Panc1 (cell line): ENCODE measurements around the gene EPB41L4B. TPM values are rescaled to one million over a fixed set of nuclear protein-coding genes. Genes with fewer than 3 reads are reported as not detected.

Experiments
- ATAC-seq: fragments of 200-7000 bp; cut with Tn5 transposase; 2 replicates; pipeline ENCODE4 v1.9.1; 2020; ENCODE audit warnings: mild to moderate bottlenecking, moderate library complexity
- BruUV-seq: library from RNA; stranded (reverse); fragments of 400-500 nt; replicated peaks from 2 replicates; lab custom pipeline; 2021; lab: Mats Ljungman, UMichigan
- CTCF ChIA-PET: fragments of 300-600 bp; sonication (Branson Sonifier 250); formaldehyde crosslinking; loops from one replicate; lab custom pipeline; 2022; ENCODE audit warnings: antibody characterized with exemption; lab: Charles Lee
- POLR2A ChIA-PET: fragments of 300-600 bp; sonication (Branson Sonifier 250); formaldehyde crosslinking; loops from one replicate; lab custom pipeline; 2022; ENCODE audit warnings: antibody characterized with exemption; lab: Charles Lee
- DNase-seq: peaks from one replicate; pipeline ENCODE4 v3.0.0-alpha.2; 2010; ENCODE audit warnings: low read depth, low spot score
- H3K27ac ChIP-seq: 2 replicates; pipeline ENCODE4 v1.5.1; 2011; ENCODE audit warnings: mild to moderate bottlenecking, low read length, inconsistent platforms
- H3K27me3 ChIP-seq: fragments of 200-500 bp; sonication (Bioruptor generic); 2 replicates; pipeline ENCODE4 v1.6.0; 2014; ENCODE audit warnings: low read length, inconsistent platforms; ENCODE audit not compliant: control insufficient read depth, insufficient read depth
- H3K36me3 ChIP-seq: fragments of 200-500 bp; sonication (Bioruptor generic); 2 replicates; pipeline ENCODE4 v1.5.1; 2014; ENCODE audit warnings: inconsistent platforms, mild to moderate bottlenecking, low read length, moderate library complexity; ENCODE audit not compliant: control insufficient read depth, insufficient read depth
- H3K4me1 ChIP-seq: 2 replicates; pipeline ENCODE4 v1.5.1; 2011; ENCODE audit warnings: inconsistent platforms, mild to moderate bottlenecking, low read length, moderate library complexity; ENCODE audit not compliant: control insufficient read depth, insufficient read depth
- H3K4me3 ChIP-seq, 2 experiments: 2 replicates each; pipeline ENCODE4 v1.5.1; 2011 to 2012; ENCODE audit warnings: low read depth in 2 of 2, low read length in 2 of 2, mild to moderate bottlenecking in 2 of 2, inconsistent platforms in 1 of 2, moderate library complexity in 1 of 2
- H3K9me3 ChIP-seq: fragments of 200-500 bp; sonication (Bioruptor generic); 2 replicates; pipeline ENCODE4 v1.5.1; 2014; ENCODE audit warnings: low read depth, mild to moderate bottlenecking, inconsistent platforms, low read length, moderate library complexity; ENCODE audit not compliant: control insufficient read depth, insufficient read depth
- POLR2AphosphoS5 ChIP-seq: IDR thresholded peaks from 2 replicates; pipeline ENCODE4 v1.6.1; 2012; ENCODE audit warnings: mild to moderate bottlenecking, low read depth, low read length, moderate library complexity
- SIN3A ChIP-seq: IDR thresholded peaks from 2 replicates; pipeline ENCODE4 v1.6.1; 2012; ENCODE audit warnings: low read depth, mild to moderate bottlenecking, low read length, moderate library complexity, borderline replicate concordance; ENCODE audit not compliant: insufficient read depth
- TCF7L2 ChIP-seq: IDR thresholded peaks from 2 replicates; pipeline ENCODE4 v1.6.1; 2011; ENCODE audit warnings: mild to moderate bottlenecking, low read depth, low read length, inconsistent platforms
- in situ Hi-C: cut with HindIII; loops from 2 replicates; pipeline ENCODE4 v1.10.0; 2016; ENCODE audit warnings: low sequenced_read_pairs, low pct_unique_long_range_greater_than_20kb
- intact Hi-C: fragments of 100-400 bp; cut with micrococcal nuclease; formaldehyde crosslinking; loops from one replicate; pipeline ENCODE4 v1.10.0; 2022; ENCODE audit not compliant: unreplicated experiment
- total RNA-seq: library from RNA; stranded (reverse); gene quantifications from one replicate; pipeline ENCODE4 v1.2.1, GENCODE V29; 2021; ENCODE audit not compliant: unreplicated experiment
- TF ChIP-seq, protein P1 (sequence below), 2 experiments: IDR thresholded peaks; 2 replicates each; pipeline ENCODE4 v1.6.1; 2011 to 2012; ENCODE audit warnings: low read depth in 2 of 2, control low read depth in 1 of 2, low read length in 1 of 2, mild to moderate bottlenecking in 1 of 2, moderate library complexity in 1 of 2; ENCODE audit not compliant: insufficient read depth in 1 of 2
- TF ChIP-seq, protein P2 (sequence below): fragments of 450-650 bp; IDR thresholded peaks from 2 replicates; pipeline ENCODE4 v1.5.1; 2017; ENCODE audit warnings: mild to moderate bottlenecking

EPB41L4B gene
- total RNA-seq, 1 experiment from 2014 or later, result 27.8 TPM

DNA sequence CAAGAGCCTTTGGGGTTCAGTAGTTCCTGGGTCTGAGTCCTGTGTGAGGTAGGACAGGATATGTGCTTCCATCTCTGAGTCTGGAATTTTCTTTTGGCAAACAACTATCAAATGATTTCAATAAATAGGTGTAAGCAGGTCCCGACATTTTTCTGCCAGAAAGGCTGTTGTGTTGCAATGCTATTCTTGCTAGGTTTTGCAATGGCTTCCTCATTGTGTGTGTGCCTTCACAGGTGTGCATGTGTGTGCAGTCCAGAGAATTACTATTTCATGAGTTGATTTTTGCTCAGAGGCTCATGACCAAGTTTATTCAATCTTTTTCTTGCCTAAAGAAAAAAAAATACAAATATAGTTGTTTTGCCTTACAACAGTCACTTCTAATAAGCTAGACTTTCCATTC lies 89.3 kb downstream of the EPB41L4B start:
- H3K27me3 ChIP-seq, result no peaks in the 10 kb centered on the region
- no peak for DNase-seq
- in situ Hi-C loops (no loop called here), intact Hi-C loops (no loop called here)
- CTCF ChIA-PET, result interaction anchor here (0.7 kb wide), 2 partner anchors 25 to 266 kb away, joined by 3 to 5 read pairs; no protein-coding TSS in a partner anchor
- no peaks in the 10 kb centered on the region for H3K4me1 ChIP-seq
- no peak overlapping the region for H3K27ac ChIP-seq
- H3K9me3 ChIP-seq, result no peaks in the 10 kb centered on the region
- H3K4me3 ChIP-seq, result no peak overlapping the region
- no peak for ATAC-seq
- H3K36me3 ChIP-seq, result no peaks in the 10 kb centered on the region
- BruUV-seq, result no TSS peak
- POLR2A ChIA-PET, result no interaction called here
- TF ChIP-seq POLR2AphosphoS5 (no peak), SIN3A (no peak), TCF7L2 (no peak)
- TF ChIP-seq, protein P1, sequence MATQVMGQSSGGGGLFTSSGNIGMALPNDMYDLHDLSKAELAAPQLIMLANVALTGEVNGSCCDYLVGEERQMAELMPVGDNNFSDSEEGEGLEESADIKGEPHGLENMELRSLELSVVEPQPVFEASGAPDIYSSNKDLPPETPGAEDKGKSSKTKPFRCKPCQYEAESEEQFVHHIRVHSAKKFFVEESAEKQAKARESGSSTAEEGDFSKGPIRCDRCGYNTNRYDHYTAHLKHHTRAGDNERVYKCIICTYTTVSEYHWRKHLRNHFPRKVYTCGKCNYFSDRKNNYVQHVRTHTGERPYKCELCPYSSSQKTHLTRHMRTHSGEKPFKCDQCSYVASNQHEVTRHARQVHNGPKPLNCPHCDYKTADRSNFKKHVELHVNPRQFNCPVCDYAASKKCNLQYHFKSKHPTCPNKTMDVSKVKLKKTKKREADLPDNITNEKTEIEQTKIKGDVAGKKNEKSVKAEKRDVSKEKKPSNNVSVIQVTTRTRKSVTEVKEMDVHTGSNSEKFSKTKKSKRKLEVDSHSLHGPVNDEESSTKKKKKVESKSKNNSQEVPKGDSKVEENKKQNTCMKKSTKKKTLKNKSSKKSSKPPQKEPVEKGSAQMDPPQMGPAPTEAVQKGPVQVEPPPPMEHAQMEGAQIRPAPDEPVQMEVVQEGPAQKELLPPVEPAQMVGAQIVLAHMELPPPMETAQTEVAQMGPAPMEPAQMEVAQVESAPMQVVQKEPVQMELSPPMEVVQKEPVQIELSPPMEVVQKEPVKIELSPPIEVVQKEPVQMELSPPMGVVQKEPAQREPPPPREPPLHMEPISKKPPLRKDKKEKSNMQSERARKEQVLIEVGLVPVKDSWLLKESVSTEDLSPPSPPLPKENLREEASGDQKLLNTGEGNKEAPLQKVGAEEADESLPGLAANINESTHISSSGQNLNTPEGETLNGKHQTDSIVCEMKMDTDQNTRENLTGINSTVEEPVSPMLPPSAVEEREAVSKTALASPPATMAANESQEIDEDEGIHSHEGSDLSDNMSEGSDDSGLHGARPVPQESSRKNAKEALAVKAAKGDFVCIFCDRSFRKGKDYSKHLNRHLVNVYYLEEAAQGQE (IDR thresholded peaks at IDR 0.05; ENCODE audit: insufficient read depth in 1 of 2, low read depth in 2 of 2, low read length in 1 of 2), result no peak
- TF ChIP-seq, protein P2, sequence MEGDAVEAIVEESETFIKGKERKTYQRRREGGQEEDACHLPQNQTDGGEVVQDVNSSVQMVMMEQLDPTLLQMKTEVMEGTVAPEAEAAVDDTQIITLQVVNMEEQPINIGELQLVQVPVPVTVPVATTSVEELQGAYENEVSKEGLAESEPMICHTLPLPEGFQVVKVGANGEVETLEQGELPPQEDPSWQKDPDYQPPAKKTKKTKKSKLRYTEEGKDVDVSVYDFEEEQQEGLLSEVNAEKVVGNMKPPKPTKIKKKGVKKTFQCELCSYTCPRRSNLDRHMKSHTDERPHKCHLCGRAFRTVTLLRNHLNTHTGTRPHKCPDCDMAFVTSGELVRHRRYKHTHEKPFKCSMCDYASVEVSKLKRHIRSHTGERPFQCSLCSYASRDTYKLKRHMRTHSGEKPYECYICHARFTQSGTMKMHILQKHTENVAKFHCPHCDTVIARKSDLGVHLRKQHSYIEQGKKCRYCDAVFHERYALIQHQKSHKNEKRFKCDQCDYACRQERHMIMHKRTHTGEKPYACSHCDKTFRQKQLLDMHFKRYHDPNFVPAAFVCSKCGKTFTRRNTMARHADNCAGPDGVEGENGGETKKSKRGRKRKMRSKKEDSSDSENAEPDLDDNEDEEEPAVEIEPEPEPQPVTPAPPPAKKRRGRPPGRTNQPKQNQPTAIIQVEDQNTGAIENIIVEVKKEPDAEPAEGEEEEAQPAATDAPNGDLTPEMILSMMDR, result no peak

DNA sequence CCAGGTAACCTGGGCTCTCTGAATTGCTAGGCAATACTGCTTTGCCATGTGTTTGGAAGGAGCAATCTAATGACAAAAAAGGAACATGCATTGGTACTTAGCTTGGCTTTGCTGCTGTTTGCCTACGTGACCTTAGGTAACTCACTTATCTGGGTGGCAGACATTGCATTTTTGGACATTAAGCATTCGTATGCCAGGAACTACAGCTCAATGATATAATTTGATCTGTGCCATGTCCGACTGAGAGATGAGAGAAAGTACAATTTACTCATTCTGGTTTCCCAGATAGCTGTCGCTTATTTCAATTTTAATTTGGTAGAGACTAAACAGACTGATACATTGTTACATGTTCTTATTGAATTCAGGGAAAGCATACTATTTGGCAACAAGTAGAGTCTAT lies 90.6 kb downstream of the EPB41L4B start:
- intact Hi-C loops, result no loop called here
- Histone ChIP-seq H3K27ac (no peak overlapping the region), H3K36me3 (no peaks in the 10 kb centered on the region), H3K9me3 (no peaks in the 10 kb centered on the region), H3K27me3 (no peaks in the 10 kb centered on the region), H3K4me3 (no peak overlapping the region), H3K4me1 (no peaks in the 10 kb centered on the region)
- ATAC-seq (no peak), DNase-seq (no peak)
- ChIA-PET CTCF (interaction anchor here (1.1 kb wide), 1 partner anchor 82 kb away, joined by 7 read pairs; no protein-coding TSS in a partner anchor), POLR2A (interaction anchor here (0.7 kb wide), 1 partner anchor 591 kb away, joined by 7 read pairs; no protein-coding TSS in a partner anchor)
- in situ Hi-C loops, result no loop called here
- no TSS peak for BruUV-seq
- no peak for TF ChIP-seq TCF7L2
- TF ChIP-seq, protein P1 (IDR thresholded peaks at IDR 0.05; ENCODE audit: insufficient read depth in 1 of 2, low read depth in 2 of 2, low read length in 1 of 2), result no peak
- no peak for TF ChIP-seq SIN3A
- TF ChIP-seq POLR2AphosphoS5, result no peak
- TF ChIP-seq, protein P2, result no peak
